Transverse colon (tissue), 4 donors: Measurements from ENCODE around the gene ZMIZ1. TPM values are rescaled to one million over a fixed set of nuclear protein-coding genes. Genes with fewer than 3 reads are reported as not detected.
A peak's percentile ranks its signal among the peaks of the same experiment; 100 is the strongest.

ENCODE experiments used
- DNase-seq: peaks from one replicate; pipeline ENCODE4 v3.0.0-alpha.2; 2019
- H3K27ac ChIP-seq, 4 donors: fragments of 200-600 bp; sonication (generic); 2 replicates each; pipeline ENCODE4 v1.5.1; 2016 to 2018; ENCODE audit warnings: inconsistent platforms in 4 of 4
- H3K27me3 ChIP-seq: fragments of 200-600 bp; sonication (generic); 2 replicates; pipeline ENCODE4 v1.5.1; 2017; ENCODE audit warnings: inconsistent platforms
- H3K36me3 ChIP-seq, 4 donors: fragments of 200-600 bp; sonication (generic); 2 replicates each; pipeline ENCODE4 v1.5.1; 2017 to 2019; ENCODE audit warnings: inconsistent platforms in 4 of 4
- H3K4me1 ChIP-seq, 4 donors: fragments of 200-600 bp; sonication (generic); 2 replicates each; pipeline ENCODE4 v1.5.1; 2017 to 2020; ENCODE audit warnings: inconsistent platforms in 4 of 4
- H3K4me3 ChIP-seq, 4 donors: fragments of 200-600 bp; sonication (generic); 1 replicate in 1 of 4; 2 replicates in 3 of 4; pipeline versions ENCODE4 v1.5.1 to v1.6.1; 2017 to 2019; ENCODE audit warnings: inconsistent platforms in 4 of 4
- H3K9me3 ChIP-seq, 2 donors: fragments of 200-600 bp; sonication (generic); 2 replicates each; pipeline ENCODE4 v1.5.1; 2017 to 2019; ENCODE audit warnings: inconsistent platforms in 2 of 2
- CTCF ChIP-seq, 5 experiments: fragments of 200-600 bp in 3 of 5; fragments of 450-650 bp in 2 of 5; sonication (generic) in 3 of 5; IDR thresholded peaks; 1 replicate in 2 of 5; 2 replicates in 3 of 5; pipeline ENCODE4 v1.5.1; 2016 to 2017; ENCODE audit warnings: antibody characterized with exemption in 5 of 5, inconsistent platforms in 3 of 5, mild to moderate bottlenecking in 2 of 5, moderate library complexity in 1 of 5
- EP300 ChIP-seq: sonication (generic); formaldehyde crosslinking; IDR thresholded peaks from one replicate; pipeline ENCODE4 v1.6.1; 2017; ENCODE audit warnings: antibody characterized with exemption, low read depth
- POLR2A ChIP-seq: fragments of 450-650 bp; IDR thresholded peaks from one replicate; pipeline ENCODE4 v1.6.1; 2016; ENCODE audit warnings: antibody characterized with exemption, mild to moderate bottlenecking, moderate library complexity
- POLR2AphosphoS5 ChIP-seq, 3 donors: sonication (generic); formaldehyde crosslinking; IDR thresholded peaks; one replicate each; pipeline ENCODE4 v1.6.1; 2016; ENCODE audit warnings: antibody characterized with exemption in 3 of 3
- WGBS, 2 donors: methylation state at CpG; one replicate each; pipeline ENCODE4 v1.1.5; 2018; ENCODE audit warnings: low coverage in 1 of 2; 5-methylcytosine and 5-hydroxymethylcytosine counted together
- in situ Hi-C, 4 donors: fragments of 200-750 bp; cut with MboI; loops; one replicate each; pipeline versions ENCODE4 v1.15.0 to v1.15.1; 2017; ENCODE audit warnings: low sequenced_read_pairs in 3 of 4, low pct_ligation_motif_present in 1 of 4, low pct_unique_long_range_greater_than_20kb in 1 of 4
- intact Hi-C: fragments of 100-400 bp; cut with DNase I; formaldehyde crosslinking; loops from one replicate; pipeline ENCODE4 v1.15.1; 2023; ENCODE audit warnings: low total_unique reads
- total RNA-seq, 4 donors: library from RNA; depleted of rRNA; stranded (reverse); fragments of >200 nt; gene quantifications; one replicate each; pipeline ENCODE4 v1.1.0, GENCODE V29; 2016

The ZMIZ1 gene
- total RNA-seq, 4 donors from 2014 or later = 32.0 to 108 (median 63.0) TPM

- H3K36me3 ChIP-seq = no peaks in the 10 kb centered on the region
Measured at GRCh38 chr10:79263939-79264338, 195.2 kb downstream of the ZMIZ1 start.

GRCh38 chr10:79264942-79265341 is 196.2 kb downstream of the ZMIZ1 start:
- Histone ChIP-seq H3K27me3 (no peaks in the 10 kb centered on the region), H3K36me3 (no peaks in the 10 kb centered on the region), H3K4me1 (peaks cover 27 to 71% (median 53%) of the 10 kb centered on the region in 4 donors), H3K27ac (peak overlapping the region in 3 of 4 donors; percentile 64 to 81 (median 71)), H3K4me3 (no peak overlapping the region), H3K9me3 (no peaks in the 10 kb centered on the region)
- WGBS, 2 donors = 71% methylated on average over 10 of the region's 10 CpGs; no CpG with 5 or more reads in 1 of the 2 donors
- in situ Hi-C loops (no loop called here), intact Hi-C loops (no loop called here)
- TF ChIP-seq POLR2AphosphoS5 (IDR thresholded peaks at IDR 0.05) (no peak), POLR2A (no peak), EP300 (no peak), CTCF (IDR thresholded peaks at IDR 0.05) (no peak)
- DNase-seq = no peak

More at GRCh38 chr10:79263939-79264338, 195.2 kb downstream of the ZMIZ1 start:
- no peak for DNase-seq
- intact Hi-C loops (no loop called here), in situ Hi-C loops (no loop called here)
- H3K4me1 ChIP-seq = peaks cover 27 to 65% (median 51%) of the 10 kb centered on the region in 4 donors
- no peak overlapping the region for H3K4me3 ChIP-seq
- WGBS, 2 donors = 20 to 88% methylated on average over 1 to 7 of the region's 10 CpGs
- TF ChIP-seq CTCF (IDR thresholded peaks at IDR 0.05) (no peak), POLR2A (no peak), POLR2AphosphoS5 (IDR thresholded peaks at IDR 0.05) (no peak), EP300 (no peak)
- H3K9me3 ChIP-seq = no peaks in the 10 kb centered on the region
- H3K27me3 ChIP-seq = no peaks in the 10 kb centered on the region
- no peak overlapping the region for H3K27ac ChIP-seq

GRCh38 chr10:79266084-79266483 is 197.3 kb downstream of the ZMIZ1 start:
- in situ Hi-C loops = no loop called here
- no peak for DNase-seq
- intact Hi-C loops = no loop called here
- WGBS, 2 donors = 61% methylated on average over 6 of the region's 6 CpGs; no CpG with 5 or more reads in 1 of the 2 donors
- Histone ChIP-seq H3K36me3 (no peaks in the 10 kb centered on the region), H3K4me1 (peaks cover 24 to 72% (median 46%) of the 10 kb centered on the region in 4 donors), H3K27me3 (no peaks in the 10 kb centered on the region), H3K9me3 (no peaks in the 10 kb centered on the region), H3K27ac (peak overlapping the region; percentile 64 to 81 (median 75)), H3K4me3 (no peak overlapping the region)
- no peak for TF ChIP-seq POLR2AphosphoS5 (IDR thresholded peaks at IDR 0.05)
- TF ChIP-seq CTCF (IDR thresholded peaks at IDR 0.05) = no peak
- no peak for TF ChIP-seq EP300
- no peak for TF ChIP-seq POLR2A

GRCh38 chr10:79266543-79267312 is 198.0 kb downstream of the ZMIZ1 start:
- TF ChIP-seq CTCF (IDR thresholded peaks at IDR 0.05) (no peak), POLR2AphosphoS5 (IDR thresholded peaks at IDR 0.05) (peak in 1 of 3 donors; percentile 16), POLR2A (no peak), EP300 (no peak)
- peaks cover 23 to 72% (median 41%) of the 10 kb centered on the region in 4 donors for H3K4me1 ChIP-seq
- no peaks in the 10 kb centered on the region for H3K9me3 ChIP-seq
- in situ Hi-C loops (no loop called here), intact Hi-C loops (no loop called here)
- H3K27ac ChIP-seq = peak overlapping the region; percentile 64 to 81 (median 75)
- H3K27me3 ChIP-seq = no peaks in the 10 kb centered on the region
- 55% methylated on average over 11 of the region's 11 CpGs; no CpG with 5 or more reads in 1 of the 2 donors for WGBS, 2 donors
- H3K36me3 ChIP-seq = no peaks in the 10 kb centered on the region
- H3K4me3 ChIP-seq = no peak overlapping the region
- DNase-seq = peak; percentile 67
